Caco-2 (cell line): ENCODE measurements around the gene BTBD9. TPM values are rescaled to one million over a fixed set of nuclear protein-coding genes. Genes with fewer than 3 reads are reported as not detected.

Source experiments
- BruUV-seq: library from RNA; stranded (reverse); fragments of 400-500 nt; replicated peaks from 2 replicates; lab custom pipeline; 2021; lab: Mats Ljungman, UMichigan
- CTCF ChIA-PET: fragments of 300-600 bp; sonication (Branson Sonifier 250); formaldehyde crosslinking; loops from one replicate; lab custom pipeline; 2022; ENCODE audit warnings: antibody characterized with exemption; lab: Charles Lee
- POLR2A ChIA-PET: fragments of 300-600 bp; sonication (Branson Sonifier 250); formaldehyde crosslinking; loops from one replicate; lab custom pipeline; 2022; ENCODE audit warnings: antibody characterized with exemption; lab: Charles Lee
- DNase-seq, 2 experiments: peaks; one replicate each; pipeline versions ENCODE4 v3.0.0 to v3.0.0-alpha.2; 2020 to 2022
- H3K27me3 ChIP-seq: replicated peaks from 2 replicates; pipeline ENCODE4 v1.6.0; 2011; ENCODE audit warnings: low read length; ENCODE audit not compliant: control insufficient read depth, insufficient read depth
- H3K36me3 ChIP-seq: 2 replicates; pipeline ENCODE4 v1.5.1; 2011; ENCODE audit warnings: low read length; ENCODE audit not compliant: control insufficient read depth, insufficient read depth
- H3K4me1 ChIP-seq: fragments of 250-450 bp; sonication (Bioruptor Pico); 2 replicates; pipeline ENCODE4 v1.5.1; 2020; ENCODE audit warnings: mild to moderate bottlenecking
- H3K4me3 ChIP-seq: 2 replicates; pipeline ENCODE4 v1.5.1; 2011; ENCODE audit warnings: low read depth, mild to moderate bottlenecking, control low read depth, low read length
- H3K9me3 ChIP-seq: fragments of 250-450 bp; sonication (Bioruptor Pico); 2 replicates; pipeline ENCODE4 v1.5.1; 2020; ENCODE audit warnings: mild to moderate bottlenecking, moderate library complexity
- H3K27ac Mint-ChIP-seq: one replicate; pipeline ENCODE4 v1.8.0; 2022; ENCODE audit warnings: mixed read lengths; ENCODE audit not compliant: unreplicated experiment
- H3K27me3 Mint-ChIP-seq: one replicate; pipeline ENCODE4 v1.8.0; 2022; ENCODE audit warnings: mixed read lengths; ENCODE audit not compliant: insufficient read depth, unreplicated experiment
- H3K36me3 Mint-ChIP-seq: one replicate; pipeline ENCODE4 v1.8.0; 2022; ENCODE audit warnings: mild to moderate bottlenecking, mixed read lengths; ENCODE audit not compliant: insufficient read depth, unreplicated experiment
- H3K4me1 Mint-ChIP-seq: one replicate; pipeline ENCODE4 v1.8.0; 2022; ENCODE audit warnings: low read depth, mixed read lengths; ENCODE audit not compliant: unreplicated experiment
- H3K4me3 Mint-ChIP-seq: one replicate; pipeline ENCODE4 v1.8.0; 2022; ENCODE audit warnings: mild to moderate bottlenecking, moderate library complexity, mixed read lengths; ENCODE audit not compliant: unreplicated experiment
- H3K9me3 Mint-ChIP-seq: one replicate; pipeline ENCODE4 v1.8.0; 2022; ENCODE audit warnings: mixed read lengths; ENCODE audit not compliant: unreplicated experiment
- intact Hi-C: fragments of 100-400 bp; cut with micrococcal nuclease; formaldehyde crosslinking; loops from one replicate; pipeline ENCODE4 v1.10.0; 2022; ENCODE audit not compliant: unreplicated experiment
- total RNA-seq: library from RNA; stranded (reverse); gene quantifications from 2 replicates; pipeline ENCODE4 v1.2.3, GENCODE V29; 2022
- TF ChIP-seq, protein P1 (sequence below), 2 experiments: fragments of 200-600 bp in 1 of 2; IDR thresholded peaks; 1 replicate in 1 of 2; 2 replicates in 1 of 2; pipeline versions ENCODE4 v1.5.1 to v1.8.0; 2011 to 2022; ENCODE audit warnings: antibody characterized with exemption in 1 of 2, control low read depth in 1 of 2, inconsistent platforms in 1 of 2, low read depth in 1 of 2, low read length in 1 of 2, mild to moderate bottlenecking in 1 of 2, moderate library complexity in 1 of 2; ENCODE audit not compliant: insufficient read depth in 1 of 2, severe bottlenecking in 1 of 2, unreplicated experiment in 1 of 2

The BTBD9 gene
- total RNA-seq, 1 experiment from 2014 or later, result 19.6 TPM

GRCh38 chr6:38183856-38184584, 455.7 kb downstream of the BTBD9 start:
- peaks cover 14% of the 10 kb centered on the region for H3K36me3 Mint-ChIP-seq
- H3K4me1 Mint-ChIP-seq, result peaks cover 10% of the 10 kb centered on the region
- CTCF ChIA-PET, result no interaction called here
- H3K4me3 Mint-ChIP-seq, result no peak overlapping the region
- no peaks in the 10 kb centered on the region for H3K36me3 ChIP-seq
- no peaks in the 10 kb centered on the region for H3K9me3 Mint-ChIP-seq
- no peak for DNase-seq
- no peaks in the 10 kb centered on the region for H3K4me1 ChIP-seq
- no peak overlapping the region for H3K4me3 ChIP-seq
- H3K27me3 Mint-ChIP-seq, result no peaks in the 10 kb centered on the region
- TF ChIP-seq, protein P1, sequence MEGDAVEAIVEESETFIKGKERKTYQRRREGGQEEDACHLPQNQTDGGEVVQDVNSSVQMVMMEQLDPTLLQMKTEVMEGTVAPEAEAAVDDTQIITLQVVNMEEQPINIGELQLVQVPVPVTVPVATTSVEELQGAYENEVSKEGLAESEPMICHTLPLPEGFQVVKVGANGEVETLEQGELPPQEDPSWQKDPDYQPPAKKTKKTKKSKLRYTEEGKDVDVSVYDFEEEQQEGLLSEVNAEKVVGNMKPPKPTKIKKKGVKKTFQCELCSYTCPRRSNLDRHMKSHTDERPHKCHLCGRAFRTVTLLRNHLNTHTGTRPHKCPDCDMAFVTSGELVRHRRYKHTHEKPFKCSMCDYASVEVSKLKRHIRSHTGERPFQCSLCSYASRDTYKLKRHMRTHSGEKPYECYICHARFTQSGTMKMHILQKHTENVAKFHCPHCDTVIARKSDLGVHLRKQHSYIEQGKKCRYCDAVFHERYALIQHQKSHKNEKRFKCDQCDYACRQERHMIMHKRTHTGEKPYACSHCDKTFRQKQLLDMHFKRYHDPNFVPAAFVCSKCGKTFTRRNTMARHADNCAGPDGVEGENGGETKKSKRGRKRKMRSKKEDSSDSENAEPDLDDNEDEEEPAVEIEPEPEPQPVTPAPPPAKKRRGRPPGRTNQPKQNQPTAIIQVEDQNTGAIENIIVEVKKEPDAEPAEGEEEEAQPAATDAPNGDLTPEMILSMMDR (IDR thresholded peaks at IDR 0.05; ENCODE audit: insufficient read depth in 1 of 2, low read depth in 1 of 2, low read length in 1 of 2, severe bottlenecking in 1 of 2, unreplicated experiment in 1 of 2), result no peak
- H3K27me3 ChIP-seq, result no peaks in the 10 kb centered on the region
- no peaks in the 10 kb centered on the region for H3K9me3 ChIP-seq
- H3K27ac Mint-ChIP-seq, result no peak overlapping the region
- BruUV-seq, result no TSS peak
- intact Hi-C loops, result loop anchor here (10.0 kb wide), 1 partner anchor 311 kb away; no protein-coding TSS in a partner anchor
- POLR2A ChIA-PET, result no interaction called here

GRCh38 chr6:38182426-38182825, 457.3 kb downstream of the BTBD9 start:
- H3K4me1 Mint-ChIP-seq, result peaks cover 10% of the 10 kb centered on the region
- TF ChIP-seq, protein P1 (IDR thresholded peaks at IDR 0.05; ENCODE audit: insufficient read depth in 1 of 2, low read depth in 1 of 2, low read length in 1 of 2, severe bottlenecking in 1 of 2, unreplicated experiment in 1 of 2), result no peak
- H3K4me1 ChIP-seq, result no peaks in the 10 kb centered on the region
- no peak for DNase-seq
- H3K27me3 ChIP-seq, result no peaks in the 10 kb centered on the region
- no peaks in the 10 kb centered on the region for H3K9me3 ChIP-seq
- H3K36me3 Mint-ChIP-seq, result peaks cover 14% of the 10 kb centered on the region
- POLR2A ChIA-PET, result no interaction called here
- CTCF ChIA-PET, result no interaction called here
- H3K4me3 ChIP-seq, result no peak overlapping the region
- no peak overlapping the region for H3K4me3 Mint-ChIP-seq
- intact Hi-C loops, result loop anchor here (10.0 kb wide), 1 partner anchor 312 kb away; no protein-coding TSS in a partner anchor
- H3K27me3 Mint-ChIP-seq, result no peaks in the 10 kb centered on the region
- no peaks in the 10 kb centered on the region for H3K36me3 ChIP-seq
- BruUV-seq, result no TSS peak
- H3K9me3 Mint-ChIP-seq, result no peaks in the 10 kb centered on the region
- no peak overlapping the region for H3K27ac Mint-ChIP-seq

DNA sequence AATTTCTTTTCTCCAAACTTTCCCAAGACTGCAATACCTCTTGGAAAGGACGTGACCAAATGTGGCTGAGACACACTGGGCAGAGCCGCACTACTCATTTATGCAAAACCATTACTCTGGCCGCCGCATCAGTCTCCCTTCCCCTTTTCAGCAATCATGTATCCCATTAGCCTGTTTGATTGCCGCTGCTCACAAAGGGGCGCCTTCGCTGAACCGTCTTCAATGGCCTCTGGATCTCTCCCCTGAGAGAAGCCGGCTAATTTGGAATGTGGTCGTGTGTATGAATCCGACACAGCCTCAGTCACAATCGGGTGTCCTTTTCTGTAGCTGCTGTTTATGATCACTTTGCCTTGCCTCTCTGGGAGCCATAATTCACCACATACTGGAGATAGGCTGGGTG, 459.1 kb downstream of the BTBD9 start:
- BruUV-seq, result no TSS peak
- no peaks in the 10 kb centered on the region for H3K27me3 Mint-ChIP-seq

More for the DNA sequence above, 459.1 kb downstream of the BTBD9 start:
- Histone ChIP-seq H3K4me1 (no peaks in the 10 kb centered on the region), H3K4me3 (no peak overlapping the region), H3K27me3 (no peaks in the 10 kb centered on the region), H3K36me3 (no peaks in the 10 kb centered on the region), H3K9me3 (no peaks in the 10 kb centered on the region)
- Mint-ChIP-seq H3K4me3 (no peak overlapping the region), H3K4me1 (peaks cover 14% of the 10 kb centered on the region), H3K9me3 (no peaks in the 10 kb centered on the region), H3K27ac (no peak overlapping the region), H3K36me3 (peaks cover 22% of the 10 kb centered on the region)
- ChIA-PET CTCF (no interaction called here), POLR2A (no interaction called here)
- intact Hi-C loops, result loop anchor here (10.0 kb wide), 1 partner anchor 314 kb away; no protein-coding TSS in a partner anchor
- TF ChIP-seq, protein P1 (IDR thresholded peaks at IDR 0.05; ENCODE audit: insufficient read depth in 1 of 2, low read depth in 1 of 2, low read length in 1 of 2, severe bottlenecking in 1 of 2, unreplicated experiment in 1 of 2), result no peak
- no peak for DNase-seq
